PC-9 (cell line): ENCODE results near the gene CRB3. TPM values are rescaled to one million over a fixed set of nuclear protein-coding genes. Genes with fewer than 3 reads are reported as not detected.

ENCODE experiments used
- Bru-seq: library from RNA; stranded (reverse); fragments of 400-500 nt; gene quantifications from one replicate; lab custom pipeline; 2021; lab: Mats Ljungman, UMichigan
- BruChase-seq, 2 experiments: library from RNA; stranded (reverse); fragments of 400-500 nt; gene quantifications; one replicate each; lab custom pipeline; 2021; lab: Mats Ljungman, UMichigan
- BruUV-seq: library from RNA; stranded (reverse); fragments of 400-500 nt; replicated peaks from 2 replicates; lab custom pipeline; 2021; lab: Mats Ljungman, UMichigan
- CTCF ChIA-PET: fragments of 300-600 bp; sonication (Branson Sonifier 250); formaldehyde crosslinking; loops from one replicate; lab custom pipeline; 2022; ENCODE audit warnings: antibody characterized with exemption; lab: Charles Lee
- POLR2A ChIA-PET: fragments of 300-600 bp; sonication (Branson Sonifier 250); formaldehyde crosslinking; loops from one replicate; lab custom pipeline; 2022; ENCODE audit warnings: antibody characterized with exemption; ENCODE audit not compliant: unreplicated experiment; lab: Charles Lee
- DNase-seq, 2 experiments: peaks; one replicate each; pipeline versions ENCODE4 v3.0.0 to v3.0.0-alpha.2; 2015 to 2022; ENCODE audit warnings: mixed read lengths in 1 of 2
- H2AFZ ChIP-seq: fragments of 200-600 bp; sonication (generic); 2 replicates; pipeline ENCODE4 v1.8.1; 2017; ENCODE audit warnings: antibody characterized with exemption
- H3F3A ChIP-seq: fragments of 200-600 bp; sonication (generic); 2 replicates; pipeline ENCODE4 v1.8.1; 2017; ENCODE audit warnings: antibody characterized with exemption, mild to moderate bottlenecking, low read depth; ENCODE audit not compliant: insufficient read depth
- H3K27ac ChIP-seq: fragments of 200-600 bp; sonication (generic); 2 replicates; pipeline ENCODE4 v1.6.1; 2016; ENCODE audit warnings: mixed run types
- H3K27me3 ChIP-seq: fragments of 200-600 bp; sonication (generic); 2 replicates; pipeline ENCODE4 v1.6.1; 2016; ENCODE audit warnings: low read depth, mixed run types; ENCODE audit not compliant: insufficient read depth
- H3K36me3 ChIP-seq: fragments of 200-600 bp; sonication (generic); 2 replicates; pipeline ENCODE4 v1.6.1; 2016; ENCODE audit warnings: low read depth, mixed run types
- H3K4me1 ChIP-seq: fragments of 200-600 bp; sonication (generic); replicated peaks from 2 replicates; pipeline ENCODE4 v1.6.1; 2016; ENCODE audit warnings: mixed run types; ENCODE audit not compliant: insufficient read depth
- H3K4me2 ChIP-seq: fragments of 200-600 bp; sonication (generic); 2 replicates; pipeline ENCODE4 v1.6.1; 2017; ENCODE audit warnings: mixed run types
- H3K4me3 ChIP-seq: fragments of 200-600 bp; sonication (generic); 2 replicates; pipeline ENCODE4 v1.6.1; 2016; ENCODE audit warnings: mixed run types
- H3K79me2 ChIP-seq: fragments of 200-600 bp; sonication (generic); 2 replicates; pipeline ENCODE4 v1.6.1; 2017; ENCODE audit warnings: low read depth, mixed run types
- H3K9me2 ChIP-seq: fragments of 200-600 bp; sonication (generic); 2 replicates; pipeline ENCODE4 v1.8.1; 2017; ENCODE audit warnings: mild to moderate bottlenecking; ENCODE audit not compliant: insufficient read depth
- H3K9me3 ChIP-seq: fragments of 200-600 bp; sonication (generic); 2 replicates; pipeline ENCODE4 v1.8.1; 2016; ENCODE audit warnings: low read depth; ENCODE audit not compliant: insufficient read depth
- H4K20me1 ChIP-seq: fragments of 200-600 bp; sonication (generic); 2 replicates; pipeline ENCODE4 v1.8.1; 2017; ENCODE audit not compliant: insufficient read depth
- CTCF ChIP-seq: fragments of 200-600 bp; sonication (generic); conservative IDR thresholded peaks from 2 replicates; pipeline ENCODE4 v1.6.1; 2017; ENCODE audit warnings: mixed run types, antibody characterized with exemption, mild to moderate bottlenecking, moderate library complexity
- EZH2 ChIP-seq: fragments of 200-600 bp; sonication (generic); IDR thresholded peaks from 2 replicates; pipeline ENCODE4 v1.8.0; 2017; ENCODE audit warnings: antibody characterized with exemption, low read depth
- intact Hi-C: fragments of 100-400 bp; cut with micrococcal nuclease; formaldehyde crosslinking; loops from one replicate; pipeline ENCODE4 v1.10.0; 2022; ENCODE audit not compliant: unreplicated experiment
- long read RNA-seq: library from polyadenylated mRNA; stranded (forward); transcript quantifications from one replicate; pipeline ENCODE4 v2.0.0, GENCODE V29; 2022
- total RNA-seq: library from RNA; stranded (reverse); gene quantifications from 2 replicates; pipeline ENCODE4 v1.2.3, GENCODE V29; 2021

Gene CRB3
- total RNA-seq (36.4 and 40.6 TPM in 2 replicates), Bru-seq, nascent RNA (percentile 50 among the genes with signal in this experiment), BruChase-seq, experiment 1, labeled RNA remaining after a 2-hour chase (percentile 70 among the genes with signal in this experiment), BruChase-seq, experiment 2, labeled RNA remaining after a 6-hour chase (percentile 85 among the genes with signal in this experiment)
- long read RNA-seq, transcript CRB3-204 (4 exons, 1,078 nt) = minor isoform, 14 of 45 reads
- long read RNA-seq, transcript CRB3-202 (5 exons, 733 nt) = major isoform, 28 of 45 reads
- long read RNA-seq, partial matches to known transcripts = 1 of 45 reads
- long read RNA-seq, other reads (novel, unspliced or antisense) = 2 of 45 reads

- Histone ChIP-seq H4K20me1 (no peaks in the 10 kb centered on the region), H3K4me1 (peaks cover 5% of the 10 kb centered on the region), H3K9me2 (no peaks in the 10 kb centered on the region), H3K27me3 (no peaks in the 10 kb centered on the region), H3K79me2 (peaks cover 15% of the 10 kb centered on the region), H2AFZ (peak within 1 kb of the TSS; percentile 82), H3K27ac (0 out of 2 replicates have a peak within 1 kb of the TSS, but pooled peaks have one; percentile 22), H3K4me3 (peak within 1 kb of the TSS; percentile 75), H3F3A (peaks cover 7% of the 10 kb centered on the region; the same call in 1 of the 2 replicates), H3K4me2 (peak within 1 kb of the TSS; percentile 81), H3K9me3 (no peaks in the 10 kb centered on the region), H3K36me3 (no peaks in the 10 kb centered on the region)
- peak; percentile 78 to 86 for DNase-seq
- ChIA-PET CTCF (no interaction called here), POLR2A (no interaction called here)
- TF ChIP-seq CTCF (no peak), EZH2 (no peak)
- intact Hi-C loops = loop anchor here (5.0 kb wide), 3 partner anchors 42 to 398 kb away; partner anchors contain the start of genes GPR108, KHSRP and TRIP10
- TSS peak; percentile 39 for BruUV-seq
Observed at GRCh38 chr19:6464070-6464873, at the start of gene CRB3. TSS of gene CRB3 (plus strand) at chr19:6464271. CDS start at chr19:6464702, 431 bp downstream.

GRCh38 chr19:6414793-6415590 lies 49.1 kb upstream of the CRB3 start:
- POLR2A ChIA-PET = no interaction called here
- no TSS peak for BruUV-seq

More at GRCh38 chr19:6414793-6415590, 49.1 kb upstream of the CRB3 start:
- no peak overlapping the region for H3K4me3 ChIP-seq
- no peaks in the 10 kb centered on the region for H3K79me2 ChIP-seq
- H3K9me3 ChIP-seq = no peaks in the 10 kb centered on the region
- no peaks in the 10 kb centered on the region for H3K27me3 ChIP-seq
- no peak overlapping the region for H3K27ac ChIP-seq
- peaks cover 9% of the 10 kb centered on the region for H4K20me1 ChIP-seq
- intact Hi-C loops = no loop called here
- no peak for TF ChIP-seq CTCF
- TF ChIP-seq EZH2 = no peak
- CTCF ChIA-PET = no interaction called here
- peaks cover 3% of the 10 kb centered on the region; the same call in 1 of the 2 replicates for H3F3A ChIP-seq
- H3K4me2 ChIP-seq = no peak overlapping the region
- no peak for DNase-seq
- H2AFZ ChIP-seq = no peak overlapping the region
- H3K9me2 ChIP-seq = no peaks in the 10 kb centered on the region
- H3K36me3 ChIP-seq = no peaks in the 10 kb centered on the region
- H3K4me1 ChIP-seq = no peaks in the 10 kb centered on the region
